Measurements from ENCODE around the gene PCID2.
"Not testable (repeated sequence)": the region's sequence is repeated elsewhere in the genome, so short reads cannot be mapped to it uniquely, and the experiment has no call there.

DNA sequence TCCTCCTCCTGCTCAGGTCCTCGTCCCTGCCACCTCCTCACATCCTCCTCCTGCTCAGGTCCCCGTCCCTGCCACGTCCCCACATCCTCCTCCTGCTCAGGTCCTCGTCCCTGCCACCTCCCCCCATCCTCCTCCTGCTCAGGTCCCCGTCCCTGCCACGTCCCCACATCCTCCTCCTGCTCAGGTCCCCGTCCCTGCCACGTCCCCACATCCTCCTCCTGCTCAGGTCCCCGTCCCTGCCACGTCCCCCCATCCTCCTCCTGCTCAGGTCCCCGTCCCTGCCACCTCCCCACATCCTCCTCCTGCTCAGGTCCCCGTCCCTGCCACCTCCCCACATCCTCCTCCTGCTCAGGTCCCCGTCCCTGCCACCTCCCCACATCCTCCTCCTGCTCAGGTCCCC is 46.5 kb downstream of the PCID2 start:
- TF ChIP-seq POLR2A (IDR thresholded peaks at IDR 0.05) = not testable (repeated sequence)
- TF ChIP-seq, protein P1, sequence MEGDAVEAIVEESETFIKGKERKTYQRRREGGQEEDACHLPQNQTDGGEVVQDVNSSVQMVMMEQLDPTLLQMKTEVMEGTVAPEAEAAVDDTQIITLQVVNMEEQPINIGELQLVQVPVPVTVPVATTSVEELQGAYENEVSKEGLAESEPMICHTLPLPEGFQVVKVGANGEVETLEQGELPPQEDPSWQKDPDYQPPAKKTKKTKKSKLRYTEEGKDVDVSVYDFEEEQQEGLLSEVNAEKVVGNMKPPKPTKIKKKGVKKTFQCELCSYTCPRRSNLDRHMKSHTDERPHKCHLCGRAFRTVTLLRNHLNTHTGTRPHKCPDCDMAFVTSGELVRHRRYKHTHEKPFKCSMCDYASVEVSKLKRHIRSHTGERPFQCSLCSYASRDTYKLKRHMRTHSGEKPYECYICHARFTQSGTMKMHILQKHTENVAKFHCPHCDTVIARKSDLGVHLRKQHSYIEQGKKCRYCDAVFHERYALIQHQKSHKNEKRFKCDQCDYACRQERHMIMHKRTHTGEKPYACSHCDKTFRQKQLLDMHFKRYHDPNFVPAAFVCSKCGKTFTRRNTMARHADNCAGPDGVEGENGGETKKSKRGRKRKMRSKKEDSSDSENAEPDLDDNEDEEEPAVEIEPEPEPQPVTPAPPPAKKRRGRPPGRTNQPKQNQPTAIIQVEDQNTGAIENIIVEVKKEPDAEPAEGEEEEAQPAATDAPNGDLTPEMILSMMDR (IDR thresholded peaks at IDR 0.05) = not testable (repeated sequence)
